ENCODE measurements around the gene CYSRT1.

The CYSRT1 gene

GRCh38 chr9:137186385-137186784, 38.6 kb upstream of the CYSRT1 start (continued):
- TF ChIP-seq ZNF26 (tag by site-specific recombination; IDR thresholded peaks at IDR 0.05) (no peak), ZNF302 (tag by site-specific recombination; IDR thresholded peaks at IDR 0.05; ENCODE audit: low read depth) (no peak), IKZF3 (tag by site-specific recombination; IDR thresholded peaks at IDR 0.05) (no peak), RBAK (tag by site-specific recombination; IDR thresholded peaks at IDR 0.05) (no peak)
- TF ChIP-seq, protein P1, sequence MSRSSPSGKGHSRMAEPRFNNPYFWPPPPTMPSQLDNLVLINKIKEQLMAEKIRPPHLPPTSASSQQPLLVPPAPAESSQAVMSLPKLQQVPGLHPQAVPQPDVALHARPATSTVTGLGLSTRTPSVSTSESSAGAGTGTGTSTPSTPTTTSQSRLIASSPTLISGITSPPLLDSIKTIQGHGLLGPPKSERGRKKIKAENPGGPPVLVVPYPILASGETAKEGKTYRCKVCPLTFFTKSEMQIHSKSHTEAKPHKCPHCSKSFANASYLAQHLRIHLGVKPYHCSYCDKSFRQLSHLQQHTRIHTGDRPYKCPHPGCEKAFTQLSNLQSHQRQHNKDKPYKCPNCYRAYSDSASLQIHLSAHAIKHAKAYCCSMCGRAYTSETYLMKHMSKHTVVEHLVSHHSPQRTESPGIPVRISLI (tag by site-specific recombination; IDR thresholded peaks at IDR 0.05): no peak
- TF ChIP-seq, protein P2, sequence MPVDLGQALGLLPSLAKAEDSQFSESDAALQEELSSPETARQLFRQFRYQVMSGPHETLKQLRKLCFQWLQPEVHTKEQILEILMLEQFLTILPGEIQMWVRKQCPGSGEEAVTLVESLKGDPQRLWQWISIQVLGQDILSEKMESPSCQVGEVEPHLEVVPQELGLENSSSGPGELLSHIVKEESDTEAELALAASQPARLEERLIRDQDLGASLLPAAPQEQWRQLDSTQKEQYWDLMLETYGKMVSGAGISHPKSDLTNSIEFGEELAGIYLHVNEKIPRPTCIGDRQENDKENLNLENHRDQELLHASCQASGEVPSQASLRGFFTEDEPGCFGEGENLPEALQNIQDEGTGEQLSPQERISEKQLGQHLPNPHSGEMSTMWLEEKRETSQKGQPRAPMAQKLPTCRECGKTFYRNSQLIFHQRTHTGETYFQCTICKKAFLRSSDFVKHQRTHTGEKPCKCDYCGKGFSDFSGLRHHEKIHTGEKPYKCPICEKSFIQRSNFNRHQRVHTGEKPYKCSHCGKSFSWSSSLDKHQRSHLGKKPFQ (tag by site-specific recombination; IDR thresholded peaks at IDR 0.05): no peak

GRCh38 chr9:137187386-137187785, 37.6 kb upstream of the CYSRT1 start:
- Histone ChIP-seq H3K4me1 (ENCODE audit: control insufficient read depth, insufficient read depth, low read length) (peaks cover 11% of the 10 kb centered on the region), H3K36me3 (ENCODE audit: control insufficient read depth in 2 of 2, insufficient read depth in 1 of 2, low read length in 2 of 2) (peaks cover 0 to 79% of the 10 kb centered on the region in 2 experiments; a peak in 1 of 3 replicates), H3K27ac (ENCODE audit: extremely low read depth, low read depth, low read length) (peak overlapping the region; percentile 92; the same call in 1 of the 2 replicates), H3K9me3 (ENCODE audit: control insufficient read depth, insufficient read depth, low read depth, low read length) (no peaks in the 10 kb centered on the region), H3K4me3 (ENCODE audit: low read depth, low read length) (peak overlapping the region; percentile 92)
- POLR2A ChIA-PET: interaction anchor here (1.9 to 7.1 kb wide), 6 partner anchors 18 to 53 kb away, joined by 11 to 178 read pairs (median 34); partner anchors contain the start of genes LRRC26, NDOR1, RNF224 and TMEM203
- no peak for TF ChIP-seq ZNF174 (tag by site-specific recombination; IDR thresholded peaks at IDR 0.05)
- TF ChIP-seq, protein P1 (tag by site-specific recombination; IDR thresholded peaks at IDR 0.05): no peak
- TF ChIP-seq ZSCAN16 (tag by site-specific recombination; IDR thresholded peaks at IDR 0.05): no peak
- TF ChIP-seq SP7 (tag by site-specific recombination; IDR thresholded peaks at IDR 0.05): no peak
- TF ChIP-seq ZNF510 (tag by site-specific recombination; IDR thresholded peaks at IDR 0.05; ENCODE audit: insufficient replicate concordance): no peak
- TF ChIP-seq ZNF830 (tag by site-specific recombination; IDR thresholded peaks at IDR 0.05; ENCODE audit: low read depth): no peak
- TF ChIP-seq ZNF423 (tag by site-specific recombination; IDR thresholded peaks at IDR 0.05): no peak
- TF ChIP-seq ZNF26 (tag by site-specific recombination; IDR thresholded peaks at IDR 0.05): no peak
- TF ChIP-seq GLI2 (tag by site-specific recombination; IDR thresholded peaks at IDR 0.05; ENCODE audit: borderline replicate concordance, low read depth): no peak
- TF ChIP-seq ZNF624 (tag by site-specific recombination; IDR thresholded peaks at IDR 0.05): no peak
- no peak for TF ChIP-seq ZNF311 (tag by site-specific recombination; IDR thresholded peaks at IDR 0.05; ENCODE audit: borderline replicate concordance)
- TF ChIP-seq ZNF133 (tag by site-specific recombination; IDR thresholded peaks at IDR 0.05): no peak
- no peak for TF ChIP-seq ZSCAN30 (tag by site-specific recombination; IDR thresholded peaks at IDR 0.05)
- TF ChIP-seq ZNF433 (tag by site-specific recombination; IDR thresholded peaks at IDR 0.05; ENCODE audit: low read depth): no peak
- no peak for TF ChIP-seq HOXC10 (CRISPR knock-in tag; IDR thresholded peaks at IDR 0.05)
- TF ChIP-seq ZNF580 (tag by site-specific recombination; IDR thresholded peaks at IDR 0.05): no peak
- no peak for TF ChIP-seq ZNF391 (tag by site-specific recombination; IDR thresholded peaks at IDR 0.05; ENCODE audit: borderline replicate concordance, low read depth)
- TF ChIP-seq ZNF239 (tag by site-specific recombination; IDR thresholded peaks at IDR 0.05): no peak
- CTCF ChIA-PET: interaction anchor here (0.7 to 3.5 kb wide), 10 partner anchors 11 to 123 kb away, joined by 3 to 22 read pairs (median 4); partner anchors contain the start of gene RNF224
